ENCODE measurements around the gene SRBD1.
A peak's percentile ranks its signal among the peaks of the same experiment; 100 is the strongest.

SRBD1 gene

GRCh38 chr2:45650851-45651414, 39.9 kb upstream of the SRBD1 start:
- peak overlapping the region; percentile 79 for H3K4me3 ChIP-seq (ENCODE audit: low read depth, low read length)
- DNase-seq (ENCODE audit: low read depth) = peak; percentile 98
- TF ChIP-seq CTCF (conservative IDR thresholded peaks at IDR 0.05; ENCODE audit: low read depth, low read length) = peak; percentile 55

- TF ChIP-seq CTCF (conservative IDR thresholded peaks at IDR 0.05; ENCODE audit: low read depth, low read length) = no peak
- peak; percentile 38 for DNase-seq (ENCODE audit: low read depth)
- H3K4me3 ChIP-seq (ENCODE audit: low read depth, low read length) = peak overlapping the region; percentile 79
Observed at GRCh38 chr2:45649858-45650811, 39.1 kb upstream of the SRBD1 start.

GRCh38 chr2:45649462-45649857, 38.4 kb upstream of the SRBD1 start:
- TF ChIP-seq CTCF (conservative IDR thresholded peaks at IDR 0.05; ENCODE audit: low read depth, low read length) = peak; percentile 6
- peak overlapping the region; percentile 79 for H3K4me3 ChIP-seq (ENCODE audit: low read depth, low read length)
- DNase-seq (ENCODE audit: low read depth) = peak; percentile 50

GRCh38 chr2:45648636-45649035, 37.6 kb upstream of the SRBD1 start:
- H3K4me3 ChIP-seq (ENCODE audit: low read depth, low read length) = no peak overlapping the region
- no peak for TF ChIP-seq CTCF (conservative IDR thresholded peaks at IDR 0.05; ENCODE audit: low read depth, low read length)
- peak; percentile 8 for DNase-seq (ENCODE audit: low read depth)

GRCh38 chr2:45647986-45648520, 37.0 kb upstream of the SRBD1 start:
- DNase-seq (ENCODE audit: low read depth) = peak; percentile 8
- TF ChIP-seq CTCF (conservative IDR thresholded peaks at IDR 0.05; ENCODE audit: low read depth, low read length) = no peak
- no peak overlapping the region for H3K4me3 ChIP-seq (ENCODE audit: low read depth, low read length)

- no peak for TF ChIP-seq CTCF (conservative IDR thresholded peaks at IDR 0.05; ENCODE audit: low read depth, low read length)
- H3K4me3 ChIP-seq (ENCODE audit: low read depth, low read length) = no peak overlapping the region
- no peak for DNase-seq (ENCODE audit: low read depth)
Observed at GRCh38 chr2:45647356-45647755, 36.3 kb upstream of the SRBD1 start.
